GM12892 (cell line): ENCODE data around the gene KANSL2.
"Not testable (repeated sequence)": the region's sequence is repeated elsewhere in the genome, so short reads cannot be mapped to it uniquely, and the experiment has no call there.

Experiments
- DNase-seq: peaks from one replicate; pipeline ENCODE4 v3.0.0; 2011; ENCODE audit not compliant: insufficient read length
- FAIRE-seq: peaks from 2 replicates; lab custom pipeline; 2011; peaks lifted over from hg19 to GRCh38; lab: Jason Lieb, UNC
- POLR2A ChIP-seq: IDR thresholded peaks from 2 replicates; pipeline ENCODE4 v1.6.1; 2011; ENCODE audit warnings: low read depth, low read length, control low read depth
- POLR2AphosphoS5 ChIP-seq: IDR thresholded peaks from 2 replicates; pipeline ENCODE4 v1.6.1; 2011; ENCODE audit warnings: low read depth, low read length, control low read depth
- TAF1 ChIP-seq: IDR thresholded peaks from 2 replicates; pipeline ENCODE4 v1.6.1; 2011; ENCODE audit warnings: low read depth, mild to moderate bottlenecking, control low read depth, low read length, borderline replicate concordance

KANSL2 gene

GRCh38 chr12:48694038-48694437 is 12.0 kb upstream of the KANSL2 start:
- TF ChIP-seq POLR2A (no peak), TAF1 (no peak)
- DNase-seq (no peak), FAIRE-seq (no peak)

- FAIRE-seq (no peak), DNase-seq (no peak)
- TF ChIP-seq POLR2AphosphoS5 (no peak), POLR2A (no peak), TAF1 (no peak)
These were observed 11.5 kb upstream of the KANSL2 start for GRCh38 chr12:48693572-48693971.

GRCh38 chr12:48691826-48692487 is 9.9 kb upstream of the KANSL2 start:
- no peak for FAIRE-seq
- no peak for DNase-seq
- TF ChIP-seq POLR2A: no peak
- no peak for TF ChIP-seq TAF1
- no peak for TF ChIP-seq POLR2AphosphoS5

- DNase-seq (no peak), FAIRE-seq (no peak)
- TF ChIP-seq POLR2A (no peak), TAF1 (no peak), POLR2AphosphoS5 (no peak)
These were observed 9.0 kb upstream of the KANSL2 start for GRCh38 chr12:48690990-48691389.

GRCh38 chr12:48690436-48690835 is 8.4 kb upstream of the KANSL2 start:
- no peak for DNase-seq
- TF ChIP-seq POLR2A (no peak), TAF1 (no peak), POLR2AphosphoS5 (no peak)
- FAIRE-seq: no peak

GRCh38 chr12:48688836-48689235 is 6.8 kb upstream of the KANSL2 start:
- no peak for DNase-seq
- TF ChIP-seq POLR2A (no peak), POLR2AphosphoS5 (no peak), TAF1 (no peak)
- FAIRE-seq: no peak

- FAIRE-seq (no peak), DNase-seq (no peak)
- no peak for TF ChIP-seq POLR2AphosphoS5
- no peak for TF ChIP-seq TAF1
- no peak for TF ChIP-seq POLR2A
These were observed 5.6 kb upstream of the KANSL2 start for GRCh38 chr12:48687592-48687991.

GRCh38 chr12:48686615-48687334 is 4.7 kb upstream of the KANSL2 start:
- DNase-seq (no peak), FAIRE-seq (no peak)
- no peak for TF ChIP-seq TAF1

GRCh38 chr12:48686037-48686595 is 4.1 kb upstream of the KANSL2 start:
- TF ChIP-seq POLR2A (no peak), POLR2AphosphoS5 (no peak), TAF1 (no peak)
- DNase-seq: no peak
- no peak for FAIRE-seq

- FAIRE-seq (no peak), DNase-seq (no peak)
- no peak for TF ChIP-seq POLR2A
- TF ChIP-seq TAF1: no peak
- no peak for TF ChIP-seq POLR2AphosphoS5
These were observed 1.5 kb upstream of the KANSL2 start for GRCh38 chr12:48683534-48683933.

GRCh38 chr12:48682927-48683326 is 889 bp upstream of the KANSL2 start:
- FAIRE-seq: no peak
- no peak for TF ChIP-seq POLR2AphosphoS5

GRCh38 chr12:48682533-48682905 is 481 bp upstream of the KANSL2 start:
- FAIRE-seq: not testable (repeated sequence)

More at GRCh38 chr12:48682927-48683326, 889 bp upstream of the KANSL2 start:
- DNase-seq: no peak

GRCh38 chr12:48681399-48681709 is 684 bp downstream of the KANSL2 start:
- FAIRE-seq (peak; percentile 38), DNase-seq (peak; percentile 27)
- TF ChIP-seq POLR2A (no peak), POLR2AphosphoS5 (no peak), TAF1 (no peak)

More at GRCh38 chr12:48682533-48682905, 481 bp upstream of the KANSL2 start:
- DNase-seq: not testable (repeated sequence)
